Measurements from ENCODE around the gene EXD3. TPM values are rescaled to one million over a fixed set of nuclear protein-coding genes. Genes with fewer than 3 reads are reported as not detected.
"Not testable (repeated sequence)": the region's sequence is repeated elsewhere in the genome, so short reads cannot be mapped to it uniquely, and the experiment has no call there.

The EXD3 gene
- total RNA-seq, 2 experiments from 2014 or later = 8.1 to 9.0 TPM

DNA sequence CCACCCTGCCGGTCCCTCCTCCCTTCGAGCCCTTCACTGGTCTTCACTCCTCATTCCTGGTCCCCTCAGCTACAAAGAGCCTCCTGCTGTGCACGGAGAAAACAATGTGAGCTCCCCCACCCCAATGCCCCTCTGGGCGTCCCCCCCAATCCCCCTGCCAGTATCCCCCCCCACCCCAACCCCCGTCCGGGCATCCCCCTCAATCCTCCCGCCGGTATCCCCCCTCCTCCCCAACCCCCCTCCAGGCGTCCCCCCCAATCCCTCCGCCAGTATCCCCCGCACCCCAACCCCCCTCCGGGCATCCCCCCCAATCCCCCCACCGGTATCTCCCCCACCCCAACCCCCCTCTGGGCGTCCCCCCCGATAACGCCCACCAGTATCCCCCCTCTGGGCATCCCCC is 42.8 kb downstream of the EXD3 start:
- ChIA-PET CTCF (no interaction called here), POLR2A (interaction anchor here (1.2 kb wide), 1 partner anchor 42 kb away, joined by 4 read pairs; the partner anchor contains the start of gene EXD3)
- no peaks in the 10 kb centered on the region for H3K4me1 Mint-ChIP-seq (ENCODE audit: low read depth)
- DNase-seq (no peak), ATAC-seq (no peak)
- no peaks in the 10 kb centered on the region for H3K36me3 Mint-ChIP-seq (ENCODE audit: low read depth)
- H3K4me3 Mint-ChIP-seq = no peak overlapping the region
- H3K27me3 Mint-ChIP-seq = no peaks in the 10 kb centered on the region
- H3K27ac Mint-ChIP-seq = no peak overlapping the region
- intact Hi-C loops (cut with micrococcal nuclease) = no loop called here
- no peaks in the 10 kb centered on the region for H3K9me3 Mint-ChIP-seq
- no peak for TF ChIP-seq CTCF (IDR thresholded peaks at IDR 0.05)

GRCh38 chr9:137379761-137380161 is 43.2 kb downstream of the EXD3 start:
- CTCF ChIA-PET = no interaction called here
- H3K27me3 Mint-ChIP-seq = no peaks in the 10 kb centered on the region
- no peaks in the 10 kb centered on the region for H3K9me3 Mint-ChIP-seq
- no peaks in the 10 kb centered on the region for H3K4me1 Mint-ChIP-seq (ENCODE audit: low read depth)
- no peak overlapping the region for H3K4me3 Mint-ChIP-seq
- no peak overlapping the region for H3K27ac Mint-ChIP-seq
- ATAC-seq (no peak), DNase-seq (no peak)
- no peak for TF ChIP-seq CTCF (IDR thresholded peaks at IDR 0.05)
- intact Hi-C loops (cut with micrococcal nuclease) = no loop called here
- POLR2A ChIA-PET = interaction anchor here (1.2 kb wide), 1 partner anchor 43 kb away, joined by 4 read pairs; the partner anchor contains the start of gene EXD3
- no peaks in the 10 kb centered on the region for H3K36me3 Mint-ChIP-seq (ENCODE audit: low read depth)

- ATAC-seq; H3K4me3 Mint-ChIP-seq; DNase-seq; H3K36me3 Mint-ChIP-seq (ENCODE audit: low read depth); H3K27me3 Mint-ChIP-seq; H3K4me1 Mint-ChIP-seq (ENCODE audit: low read depth); H3K9me3 Mint-ChIP-seq; H3K27ac Mint-ChIP-seq; POLR2A ChIA-PET; CTCF ChIA-PET; intact Hi-C loops (cut with micrococcal nuclease): not testable (repeated sequence)
Measured at GRCh38 chr9:137378688-137379410, 44.1 kb downstream of the EXD3 start.

DNA sequence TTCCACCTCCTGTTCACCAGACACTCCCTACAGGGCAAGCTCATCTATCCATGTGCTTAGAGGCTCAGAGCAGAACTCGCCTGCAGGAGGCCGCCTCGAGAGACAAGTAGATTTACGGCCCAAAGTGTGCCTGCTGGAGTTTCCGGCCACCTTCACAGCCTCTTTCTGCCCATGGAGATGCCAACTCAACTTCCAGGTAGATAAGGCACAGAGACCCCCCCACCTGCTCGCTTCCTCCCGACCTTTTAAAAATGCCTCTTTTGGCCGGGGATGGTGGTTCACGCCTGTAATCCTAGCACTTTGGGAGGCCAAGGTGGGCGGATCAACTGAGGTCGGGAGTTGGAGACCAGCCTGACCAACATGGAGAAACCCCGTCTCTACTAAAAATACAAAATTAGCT is 46.6 kb downstream of the EXD3 start:
- TF ChIP-seq CTCF (IDR thresholded peaks at IDR 0.05) = no peak
- POLR2A ChIA-PET = no interaction called here
- no peak overlapping the region for H3K4me3 Mint-ChIP-seq
- ATAC-seq (no peak), DNase-seq (no peak)
- no peaks in the 10 kb centered on the region for H3K4me1 Mint-ChIP-seq (ENCODE audit: low read depth)
- CTCF ChIA-PET = no interaction called here
- no peak overlapping the region for H3K27ac Mint-ChIP-seq
- no peaks in the 10 kb centered on the region for H3K36me3 Mint-ChIP-seq (ENCODE audit: low read depth)
- intact Hi-C loops (cut with micrococcal nuclease) = no loop called here
- no peaks in the 10 kb centered on the region for H3K27me3 Mint-ChIP-seq
- H3K9me3 Mint-ChIP-seq = no peaks in the 10 kb centered on the region

DNA sequence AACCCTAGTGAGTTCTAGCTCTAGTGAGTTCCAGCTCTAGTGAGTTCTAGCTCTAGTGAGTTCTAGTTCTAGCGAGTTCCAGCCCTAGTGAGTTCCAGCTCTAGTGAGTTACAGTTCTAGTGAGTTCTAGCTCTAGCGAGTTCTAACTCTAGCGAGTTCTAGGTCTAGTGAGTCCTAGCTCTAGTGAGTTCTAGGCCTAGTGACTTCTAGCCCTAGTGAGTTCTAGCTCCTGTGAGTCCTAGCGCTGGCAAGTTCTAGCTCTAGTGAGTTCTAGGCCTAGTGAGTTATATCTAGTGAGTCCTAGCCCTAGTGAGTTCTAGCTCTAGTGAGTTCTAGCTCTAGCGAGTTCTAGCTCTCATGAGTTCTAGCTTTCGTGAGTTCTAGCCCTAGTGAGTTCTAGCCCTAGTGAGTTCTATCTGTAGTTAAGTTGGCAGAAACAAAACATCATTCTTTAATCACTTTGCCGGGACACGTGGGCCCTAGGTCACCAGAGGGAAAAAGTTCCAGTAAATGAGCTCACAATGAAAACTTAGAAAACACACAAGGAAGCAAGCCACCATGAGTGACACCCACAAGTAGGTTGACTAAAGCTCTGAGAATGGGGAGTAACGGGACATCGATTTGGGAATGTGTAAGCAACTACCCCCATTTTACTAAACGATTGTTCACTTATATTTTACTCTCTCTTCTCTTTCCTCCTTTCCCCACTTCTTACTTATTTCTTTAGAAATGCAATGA is 47.5 kb downstream of the EXD3 start:
- Mint-ChIP-seq H3K36me3 (ENCODE audit: low read depth) (no peaks in the 10 kb centered on the region), H3K9me3 (no peaks in the 10 kb centered on the region), H3K27me3 (no peaks in the 10 kb centered on the region), H3K27ac (no peak overlapping the region), H3K4me1 (ENCODE audit: low read depth) (no peaks in the 10 kb centered on the region), H3K4me3 (no peak overlapping the region)
- no peak for ATAC-seq
- no peak for DNase-seq
- ChIA-PET POLR2A (no interaction called here), CTCF (no interaction called here)
- intact Hi-C loops (cut with micrococcal nuclease) = no loop called here
- no peak for TF ChIP-seq CTCF (IDR thresholded peaks at IDR 0.05)
